NCI-H2171 treated with DMSO at 0.1 percent for 48 hours (cell line): ENCODE measurements around the gene PLCB3.
"Not testable (repeated sequence)": the region's sequence is repeated elsewhere in the genome, so short reads cannot be mapped to it uniquely, and the experiment has no call there.

Experiments used
- DNase-seq: peaks from one replicate; lab custom pipeline; 2025; lab: John Stamatoyannopoulos, UW

PLCB3 gene

GRCh38 chr11:64305075-64305690 lies 53.9 kb downstream of the PLCB3 start, which contains the start of gene ESRRA:
TSS of gene ESRRA (plus strand) at chr11:64305524. CDS start at chr11:64307180, 1,656 bp downstream.
- peak; percentile 99 for DNase-seq

GRCh38 chr11:64305691-64306562 lies 54.6 kb downstream of the PLCB3 start:
- DNase-seq = peak; percentile 60

- no peak for DNase-seq
Measured at GRCh38 chr11:64306563-64306875, 55.2 kb downstream of the PLCB3 start.

- DNase-seq = no peak
Measured at GRCh38 chr11:64306876-64307622, 55.7 kb downstream of the PLCB3 start.

- DNase-seq = not testable (repeated sequence)
Measured at GRCh38 chr11:64307795-64308194, 56.5 kb downstream of the PLCB3 start.

- no peak for DNase-seq
Measured at GRCh38 chr11:64312947-64313346, 61.6 kb downstream of the PLCB3 start.

- no peak for DNase-seq
Measured at GRCh38 chr11:64313491-64314145, 62.3 kb downstream of the PLCB3 start.

GRCh38 chr11:64314146-64314804 lies 62.9 kb downstream of the PLCB3 start:
- no peak for DNase-seq

- no peak for DNase-seq
Measured at GRCh38 chr11:64314805-64315561, 63.7 kb downstream of the PLCB3 start.

GRCh38 chr11:64315667-64316526 lies 64.6 kb downstream of the PLCB3 start:
- not testable (repeated sequence) for DNase-seq

GRCh38 chr11:64316672-64317324 lies 65.5 kb downstream of the PLCB3 start:
- peak; percentile 82 for DNase-seq

GRCh38 chr11:64317325-64317960 lies 66.1 kb downstream of the PLCB3 start, which contains the start of gene TRMT112:
TSS of gene TRMT112 (minus strand) at chr11:64317559. CDS start at chr11:64317526, 33 bp downstream.
- peak; percentile 99 for DNase-seq

GRCh38 chr11:64317961-64318765 lies 66.8 kb downstream of the PLCB3 start, which contains the start of gene PRDX5:
TSS of gene PRDX5 (plus strand) at chr11:64318121. CDS start at chr11:64318216, 95 bp downstream.
- peak; percentile 97 for DNase-seq
